ENCODE measurements around the gene ADM5.

ADM5 gene

DNA sequence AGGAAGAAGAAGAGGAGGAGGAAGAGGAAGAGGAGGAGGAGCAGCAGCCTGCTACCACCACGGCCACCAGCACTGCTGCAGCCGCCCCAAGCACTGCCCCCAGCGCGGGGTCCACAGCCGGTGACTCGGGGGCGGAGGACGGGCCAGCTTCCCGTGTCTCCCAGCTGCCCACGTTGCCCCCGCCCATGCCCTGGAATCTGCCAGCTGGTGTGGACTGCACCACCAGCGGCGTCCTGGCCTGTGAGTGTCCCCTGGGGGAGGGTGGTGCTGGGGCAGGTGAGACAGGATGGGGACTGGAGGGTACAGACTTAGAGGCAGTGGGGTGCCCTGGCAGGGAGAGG is 36.0 kb upstream of the ADM5 start:
- in situ Hi-C loops (cut with MboI; ENCODE audit: low sequenced_read_pairs, unreplicated experiment) = no loop called here
- TF ChIP-seq, protein P1, sequence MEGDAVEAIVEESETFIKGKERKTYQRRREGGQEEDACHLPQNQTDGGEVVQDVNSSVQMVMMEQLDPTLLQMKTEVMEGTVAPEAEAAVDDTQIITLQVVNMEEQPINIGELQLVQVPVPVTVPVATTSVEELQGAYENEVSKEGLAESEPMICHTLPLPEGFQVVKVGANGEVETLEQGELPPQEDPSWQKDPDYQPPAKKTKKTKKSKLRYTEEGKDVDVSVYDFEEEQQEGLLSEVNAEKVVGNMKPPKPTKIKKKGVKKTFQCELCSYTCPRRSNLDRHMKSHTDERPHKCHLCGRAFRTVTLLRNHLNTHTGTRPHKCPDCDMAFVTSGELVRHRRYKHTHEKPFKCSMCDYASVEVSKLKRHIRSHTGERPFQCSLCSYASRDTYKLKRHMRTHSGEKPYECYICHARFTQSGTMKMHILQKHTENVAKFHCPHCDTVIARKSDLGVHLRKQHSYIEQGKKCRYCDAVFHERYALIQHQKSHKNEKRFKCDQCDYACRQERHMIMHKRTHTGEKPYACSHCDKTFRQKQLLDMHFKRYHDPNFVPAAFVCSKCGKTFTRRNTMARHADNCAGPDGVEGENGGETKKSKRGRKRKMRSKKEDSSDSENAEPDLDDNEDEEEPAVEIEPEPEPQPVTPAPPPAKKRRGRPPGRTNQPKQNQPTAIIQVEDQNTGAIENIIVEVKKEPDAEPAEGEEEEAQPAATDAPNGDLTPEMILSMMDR (IDR thresholded peaks at IDR 0.05; ENCODE audit: borderline replicate concordance, control extremely low read depth, extremely low read depth, insufficient read depth, missing control alignments) = no peak
- no peak for DNase-seq (ENCODE audit: low spot score)

- TF ChIP-seq, protein P1 (IDR thresholded peaks at IDR 0.05; ENCODE audit: borderline replicate concordance, control extremely low read depth, extremely low read depth, insufficient read depth, missing control alignments) = no peak
Measured at GRCh38 chr19:49654581-49654980, 34.8 kb upstream of the ADM5 start.

DNA sequence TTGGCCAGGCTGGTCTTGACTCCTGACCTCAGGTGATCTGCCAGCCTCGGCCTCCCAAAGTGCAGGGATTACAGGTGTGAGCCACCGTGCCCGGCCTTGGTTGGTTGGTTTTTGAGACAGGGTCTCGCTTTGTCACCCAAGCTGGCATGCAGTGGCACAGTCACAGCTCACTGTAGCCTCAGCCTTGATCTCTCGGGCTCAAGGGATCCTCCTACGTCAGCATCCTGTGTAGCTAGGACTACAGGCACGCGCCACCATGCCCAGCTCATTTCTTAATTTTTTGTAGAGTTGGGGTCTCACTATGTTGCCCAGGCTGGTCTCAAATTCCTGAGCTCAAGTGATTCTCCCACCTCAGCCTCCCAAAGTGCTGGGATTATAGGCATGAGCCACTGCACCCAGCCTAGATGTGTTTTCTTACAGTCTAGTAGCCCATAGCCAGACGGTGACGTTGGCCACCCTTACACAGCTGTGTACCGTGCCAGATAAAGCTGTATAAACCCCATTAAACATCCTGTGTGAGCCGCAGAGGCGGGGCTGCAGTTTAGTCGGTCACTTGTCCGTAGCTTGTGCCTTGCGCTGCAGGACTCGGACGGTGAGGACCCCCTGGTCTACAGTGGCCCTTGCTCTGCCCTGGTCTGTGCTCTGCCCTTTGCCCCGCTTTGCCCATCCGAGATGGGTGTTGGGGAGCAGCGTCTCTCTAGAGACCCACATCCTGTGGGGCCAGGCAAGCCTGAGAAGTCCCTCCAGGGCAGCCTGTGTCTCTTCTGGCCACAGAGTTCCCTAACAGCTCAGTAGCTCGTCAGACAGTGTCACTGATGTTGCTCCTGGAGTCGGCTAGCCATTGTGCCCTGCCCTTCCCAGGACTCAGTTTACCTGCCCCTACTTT is 33.6 kb upstream of the ADM5 start:
- in situ Hi-C loops (cut with MboI; ENCODE audit: low sequenced_read_pairs, unreplicated experiment) = no loop called here
- DNase-seq (ENCODE audit: low spot score) = no peak
- TF ChIP-seq, protein P1 (IDR thresholded peaks at IDR 0.05; ENCODE audit: borderline replicate concordance, control extremely low read depth, extremely low read depth, insufficient read depth, missing control alignments) = no peak

More at GRCh38 chr19:49654581-49654980, 34.8 kb upstream of the ADM5 start:
- no peak for DNase-seq (ENCODE audit: low spot score)
- in situ Hi-C loops (cut with MboI; ENCODE audit: low sequenced_read_pairs, unreplicated experiment) = no loop called here

- no peak for DNase-seq (ENCODE audit: low spot score)
- TF ChIP-seq, protein P1 (IDR thresholded peaks at IDR 0.05; ENCODE audit: borderline replicate concordance, control extremely low read depth, extremely low read depth, insufficient read depth, missing control alignments) = no peak
- in situ Hi-C loops (cut with MboI; ENCODE audit: low sequenced_read_pairs, unreplicated experiment) = no loop called here
Measured at GRCh38 chr19:49656456-49657109, 32.8 kb upstream of the ADM5 start.

GRCh38 chr19:49657493-49658138 is 31.8 kb upstream of the ADM5 start:
- in situ Hi-C loops (cut with MboI; ENCODE audit: low sequenced_read_pairs, unreplicated experiment) = no loop called here

GRCh38 chr19:49658139-49658517 is 31.3 kb upstream of the ADM5 start:
- TF ChIP-seq, protein P1 (IDR thresholded peaks at IDR 0.05; ENCODE audit: borderline replicate concordance, control extremely low read depth, extremely low read depth, insufficient read depth, missing control alignments) = no peak
- in situ Hi-C loops (cut with MboI; ENCODE audit: low sequenced_read_pairs, unreplicated experiment) = no loop called here
- no peak for DNase-seq (ENCODE audit: low spot score)

More at GRCh38 chr19:49657493-49658138, 31.8 kb upstream of the ADM5 start:
- TF ChIP-seq, protein P1 (IDR thresholded peaks at IDR 0.05; ENCODE audit: borderline replicate concordance, control extremely low read depth, extremely low read depth, insufficient read depth, missing control alignments) = no peak
- no peak for DNase-seq (ENCODE audit: low spot score)
